C4-2B (cell line): Measurements from ENCODE around the gene SORCS1.

ENCODE experiments used
- H3K27ac ChIP-seq: fragments of 450-650 bp; 2 replicates; pipeline ENCODE4 v1.5.1; 2017
- CTCF ChIP-seq: fragments of 450-650 bp; conservative IDR thresholded peaks from 2 replicates; pipeline ENCODE4 v1.5.1; 2017; ENCODE audit warnings: mild to moderate bottlenecking
- ZFX ChIP-seq: fragments of 450-650 bp; IDR thresholded peaks from 2 replicates; pipeline ENCODE4 v1.6.1; 2017

The SORCS1 gene

GRCh38 chr10:106866244-106866845 is 298.2 kb downstream of the SORCS1 start:
- TF ChIP-seq ZFX, result no peak
- TF ChIP-seq CTCF, result no peak
- H3K27ac ChIP-seq, result no peak overlapping the region

DNA sequence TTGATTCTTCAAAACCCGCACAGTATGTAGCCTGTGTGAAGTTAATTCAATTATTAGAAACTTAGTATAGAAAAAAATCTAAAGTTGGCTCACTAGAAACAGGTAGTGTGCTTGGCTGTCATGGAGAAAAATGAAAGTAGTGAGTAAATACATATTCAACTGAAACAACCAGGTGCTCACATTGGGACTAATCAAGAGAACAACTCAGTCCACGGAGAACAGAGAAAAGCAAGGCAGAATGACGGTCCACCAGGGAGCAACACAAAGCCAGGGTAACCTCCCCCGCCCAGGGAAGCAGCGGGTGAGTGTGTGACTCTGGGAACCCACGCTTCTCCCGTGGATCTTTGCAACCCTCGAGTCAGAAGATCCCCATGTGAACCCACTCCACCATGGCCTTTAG is 300.5 kb downstream of the SORCS1 start:
- no peak for TF ChIP-seq ZFX
- no peak for TF ChIP-seq CTCF
- no peak overlapping the region for H3K27ac ChIP-seq

DNA sequence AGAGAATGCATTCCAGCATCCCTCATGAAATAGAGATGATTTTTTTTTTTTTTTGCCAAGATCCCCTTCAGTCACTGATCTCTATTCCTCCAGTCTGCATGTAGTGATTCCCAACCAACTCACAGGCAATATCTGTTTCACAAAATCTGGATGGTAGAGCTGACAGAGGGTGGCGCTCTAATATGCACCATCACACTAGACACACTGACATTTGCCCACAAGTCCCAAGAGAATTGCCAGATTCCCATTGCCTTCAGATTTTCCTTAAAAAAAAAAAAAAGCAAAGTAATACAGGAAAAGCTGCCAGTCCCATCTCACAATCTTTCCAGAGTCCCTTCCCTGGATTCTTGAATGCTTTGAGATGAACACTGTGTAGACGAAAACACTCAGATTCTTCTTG is 301.0 kb downstream of the SORCS1 start:
- no peak for TF ChIP-seq ZFX
- peak; percentile 16 for TF ChIP-seq CTCF
- no peak overlapping the region for H3K27ac ChIP-seq

DNA sequence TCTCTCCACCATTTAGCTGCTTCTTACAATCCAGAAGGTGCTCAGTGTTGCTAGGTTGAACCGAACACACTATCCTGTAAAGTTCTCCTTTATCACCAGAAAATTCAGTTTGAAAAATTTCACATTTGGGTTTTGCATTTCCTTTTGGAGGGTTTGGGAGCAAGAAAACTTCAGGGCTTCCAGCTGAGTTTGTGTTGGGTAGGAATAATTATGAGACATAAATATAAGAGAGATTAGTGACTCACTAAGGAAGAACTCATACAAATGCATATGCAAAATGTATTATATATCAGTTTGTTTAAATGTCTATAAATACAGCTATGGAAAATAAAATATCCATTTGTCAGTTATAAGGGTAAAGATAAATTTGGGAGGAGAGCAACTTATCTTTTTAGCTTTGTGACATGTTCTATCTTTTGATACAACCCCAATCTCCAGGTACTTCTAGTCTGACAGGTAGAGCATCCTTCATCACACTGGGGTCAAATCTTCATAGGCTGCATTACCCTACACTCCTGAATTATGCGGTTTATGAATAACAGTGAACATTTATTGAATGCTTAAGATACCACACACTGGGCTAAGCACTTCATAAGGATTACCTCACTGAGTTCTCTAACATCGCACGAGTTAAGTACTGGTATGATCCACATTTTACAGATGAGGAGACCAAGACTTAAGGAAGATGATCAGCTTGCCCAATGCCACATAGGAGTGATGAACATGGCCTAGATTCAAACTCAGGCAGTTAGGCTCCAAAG is 304.4 kb downstream of the SORCS1 start:
- TF ChIP-seq ZFX, result no peak
- TF ChIP-seq CTCF, result no peak
- no peak overlapping the region for H3K27ac ChIP-seq

- no peak for TF ChIP-seq ZFX
- TF ChIP-seq CTCF, result no peak
- H3K27ac ChIP-seq, result no peak overlapping the region
Observed at GRCh38 chr10:106857728-106858127, 306.8 kb downstream of the SORCS1 start.

DNA sequence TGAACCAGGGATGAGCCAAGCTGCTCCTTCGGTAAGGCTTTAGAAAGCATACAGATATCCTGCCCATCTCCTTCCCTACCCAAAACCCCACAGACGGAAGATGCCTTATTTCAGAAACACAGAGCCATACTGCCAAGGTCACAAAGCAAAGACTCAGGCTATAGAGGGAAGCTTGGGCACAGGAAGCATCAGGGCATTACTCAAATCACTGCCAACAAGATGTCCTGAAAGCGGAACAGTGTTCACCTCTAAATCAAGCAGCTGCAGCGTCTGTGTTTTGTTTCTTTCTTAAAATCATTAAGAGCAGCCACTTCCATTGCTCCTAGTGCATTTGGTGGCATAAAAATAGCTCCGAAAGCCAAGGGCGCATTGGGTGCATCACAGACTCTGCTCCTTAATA is 307.3 kb downstream of the SORCS1 start:
- no peak overlapping the region for H3K27ac ChIP-seq
- TF ChIP-seq CTCF (no peak), ZFX (no peak)

DNA sequence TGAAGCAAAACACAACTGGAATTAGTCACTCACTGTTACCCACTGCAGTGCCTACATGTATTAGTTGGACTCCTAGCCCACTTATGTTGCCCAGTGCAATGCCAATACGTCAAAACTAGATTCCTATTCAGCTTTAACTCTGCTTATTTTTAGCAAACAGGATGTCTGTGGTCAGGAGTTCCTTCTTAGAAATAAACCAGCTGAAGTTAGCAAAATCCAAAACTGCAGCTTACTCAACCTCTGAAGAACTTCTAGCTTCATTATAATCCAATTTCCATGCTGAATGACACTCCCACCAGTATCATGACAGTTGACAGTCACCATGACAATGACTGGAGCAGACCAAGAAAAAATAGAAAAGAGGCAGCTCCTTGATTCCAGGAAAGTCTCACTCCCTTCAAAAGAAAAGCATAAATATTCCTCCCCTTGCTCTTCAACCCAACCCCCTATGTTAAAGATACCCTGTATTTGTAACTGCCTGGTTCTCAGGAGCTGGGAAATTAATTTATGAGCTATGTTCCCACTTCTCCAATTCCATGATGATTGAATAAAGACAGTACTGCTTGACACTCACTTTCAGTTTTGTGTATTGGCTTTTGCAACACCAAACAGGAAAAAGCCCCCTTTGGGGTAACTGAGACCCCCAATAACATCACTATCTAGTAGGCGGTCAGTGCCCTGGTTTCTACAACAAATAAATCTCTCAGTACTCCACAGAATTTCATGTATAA is 327.4 kb downstream of the SORCS1 start:
- H3K27ac ChIP-seq, result no peak overlapping the region
- TF ChIP-seq CTCF, result no peak
